ENCODE measurements around the gene SCO1. TPM values are rescaled to one million over a fixed set of nuclear protein-coding genes. Genes with fewer than 3 reads are reported as not detected.

SCO1 gene
- total and polyA plus RNA-seq, 7 donors, result 12.2 to 37.5 (median 22.1) TPM

DNA sequence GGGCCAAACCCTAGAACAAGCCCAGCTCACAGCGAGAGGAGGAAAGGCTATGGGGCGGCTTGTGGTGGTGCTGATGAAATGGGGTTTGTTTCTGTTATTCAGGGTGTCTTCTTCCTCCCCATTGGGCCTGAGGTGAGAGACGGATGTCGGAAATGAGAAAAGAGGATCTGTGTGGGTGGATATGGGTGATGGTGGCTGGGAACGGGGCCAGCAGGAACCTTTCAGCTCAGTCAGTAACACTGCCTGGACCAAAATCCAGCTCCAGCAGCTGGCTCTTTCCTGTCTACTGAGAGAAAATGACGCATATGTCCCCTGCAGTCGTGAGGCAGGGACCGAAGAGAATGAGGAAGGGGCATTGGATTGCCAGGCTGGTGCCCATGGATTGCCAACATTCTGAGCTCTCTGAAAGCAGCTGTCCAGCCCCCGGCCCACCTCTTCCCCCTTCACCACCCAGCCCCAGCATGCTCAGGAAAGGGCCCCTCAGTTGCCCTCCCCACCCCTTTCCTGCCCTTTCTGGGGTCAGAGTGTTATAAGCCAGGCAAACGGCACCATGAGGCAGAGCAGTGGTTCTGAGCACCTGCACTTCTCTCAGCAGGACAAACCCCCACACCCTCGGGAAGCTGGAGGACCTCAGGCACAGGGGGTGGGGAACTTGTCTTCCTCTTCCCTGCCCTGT is 44.2 kb downstream of the SCO1 start:
- Histone ChIP-seq H3K4me3 (no peak overlapping the region), H3K27ac (no peak overlapping the region), H3K4me1 (no peaks in the 10 kb centered on the region), H3K36me3 (peaks cover 0 to 3% (median 0%) of the 10 kb centered on the region in 4 donors), H3K27me3 (no peaks in the 10 kb centered on the region), H3K9me3 (no peaks in the 10 kb centered on the region)
- no peak for DNase-seq
- no peak for TF ChIP-seq EP300 (IDR thresholded peaks at IDR 0.05)
- no peak for TF ChIP-seq POLR2A (IDR thresholded peaks at IDR 0.05)
- TF ChIP-seq POLR2AphosphoS5 (IDR thresholded peaks at IDR 0.05), result no peak
- WGBS, 2 donors, result 51 to 83% methylated on average over 11 of the region's 11 CpGs
- intact Hi-C loops (cut with DNase I), result no loop called here

DNA sequence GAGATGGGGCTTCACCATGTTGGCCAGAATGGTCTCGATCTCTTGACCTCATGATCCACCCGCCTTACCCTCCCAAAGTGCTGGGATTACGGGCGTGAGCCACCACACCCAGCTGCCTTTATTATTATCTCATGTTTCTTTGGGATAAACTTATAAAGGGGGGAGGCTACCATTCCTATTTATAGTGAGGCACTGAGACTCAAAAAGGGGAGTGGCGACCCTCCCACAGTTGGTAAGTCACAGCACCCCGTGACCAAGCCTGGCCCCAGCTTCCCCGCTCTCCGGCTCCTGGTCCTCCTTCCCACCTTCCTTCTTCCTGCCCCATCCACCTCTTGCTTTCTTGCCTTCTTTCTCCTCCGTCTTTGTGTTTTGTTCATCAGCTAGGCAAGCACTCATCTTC is 45.4 kb downstream of the SCO1 start:
- WGBS, 2 donors, result 70 to 85% methylated on average over 9 of the region's 9 CpGs
- H3K36me3 ChIP-seq, result peaks cover 0 to 3% (median 0%) of the 10 kb centered on the region in 4 donors
- H3K9me3 ChIP-seq, result no peaks in the 10 kb centered on the region
- DNase-seq, result no peak
- no peaks in the 10 kb centered on the region for H3K27me3 ChIP-seq
- TF ChIP-seq, protein P1, sequence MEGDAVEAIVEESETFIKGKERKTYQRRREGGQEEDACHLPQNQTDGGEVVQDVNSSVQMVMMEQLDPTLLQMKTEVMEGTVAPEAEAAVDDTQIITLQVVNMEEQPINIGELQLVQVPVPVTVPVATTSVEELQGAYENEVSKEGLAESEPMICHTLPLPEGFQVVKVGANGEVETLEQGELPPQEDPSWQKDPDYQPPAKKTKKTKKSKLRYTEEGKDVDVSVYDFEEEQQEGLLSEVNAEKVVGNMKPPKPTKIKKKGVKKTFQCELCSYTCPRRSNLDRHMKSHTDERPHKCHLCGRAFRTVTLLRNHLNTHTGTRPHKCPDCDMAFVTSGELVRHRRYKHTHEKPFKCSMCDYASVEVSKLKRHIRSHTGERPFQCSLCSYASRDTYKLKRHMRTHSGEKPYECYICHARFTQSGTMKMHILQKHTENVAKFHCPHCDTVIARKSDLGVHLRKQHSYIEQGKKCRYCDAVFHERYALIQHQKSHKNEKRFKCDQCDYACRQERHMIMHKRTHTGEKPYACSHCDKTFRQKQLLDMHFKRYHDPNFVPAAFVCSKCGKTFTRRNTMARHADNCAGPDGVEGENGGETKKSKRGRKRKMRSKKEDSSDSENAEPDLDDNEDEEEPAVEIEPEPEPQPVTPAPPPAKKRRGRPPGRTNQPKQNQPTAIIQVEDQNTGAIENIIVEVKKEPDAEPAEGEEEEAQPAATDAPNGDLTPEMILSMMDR (IDR thresholded peaks at IDR 0.05), result no peak
- no peak for TF ChIP-seq POLR2AphosphoS5 (IDR thresholded peaks at IDR 0.05)
- no peak for TF ChIP-seq EP300 (IDR thresholded peaks at IDR 0.05)
- no peak for TF ChIP-seq POLR2A (IDR thresholded peaks at IDR 0.05)
- no peaks in the 10 kb centered on the region for H3K4me1 ChIP-seq
- H3K4me3 ChIP-seq, result no peak overlapping the region
- H3K27ac ChIP-seq, result no peak overlapping the region
- intact Hi-C loops (cut with DNase I), result no loop called here

DNA sequence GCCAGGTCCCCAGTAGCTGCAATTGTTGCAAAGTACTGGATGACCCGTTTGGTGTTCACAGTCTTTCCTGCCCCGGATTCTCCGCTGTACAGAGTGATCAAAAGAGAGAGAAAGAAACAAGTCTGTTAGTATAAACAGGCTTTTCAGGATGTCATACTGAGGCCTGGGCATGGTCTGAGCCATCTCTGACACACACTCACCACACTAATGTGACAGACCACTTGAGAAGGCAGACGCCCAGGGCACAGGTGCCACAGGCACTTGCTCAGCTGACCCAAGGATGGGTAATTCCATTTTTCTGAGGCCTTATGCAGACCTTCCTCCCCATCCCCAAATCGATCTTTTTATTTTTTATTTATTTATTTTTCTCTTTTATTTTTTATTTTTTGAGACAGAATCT is 47.7 kb downstream of the SCO1 start:
- Histone ChIP-seq H3K36me3 (peaks cover 0 to 10% (median 3%) of the 10 kb centered on the region in 4 donors), H3K9me3 (no peaks in the 10 kb centered on the region), H3K27me3 (no peaks in the 10 kb centered on the region), H3K4me1 (peaks cover 0 to 5% (median 0%) of the 10 kb centered on the region in 4 donors), H3K27ac (no peak overlapping the region), H3K4me3 (no peak overlapping the region)
- TF ChIP-seq POLR2A (IDR thresholded peaks at IDR 0.05), result no peak
- TF ChIP-seq, protein P1 (IDR thresholded peaks at IDR 0.05), result no peak
- TF ChIP-seq EP300 (IDR thresholded peaks at IDR 0.05), result no peak
- TF ChIP-seq POLR2AphosphoS5 (IDR thresholded peaks at IDR 0.05), result no peak
- WGBS, 2 donors, result 91 to 95% methylated on average over 5 of the region's 5 CpGs
- no peak for DNase-seq
- intact Hi-C loops (cut with DNase I), result no loop called here

DNA sequence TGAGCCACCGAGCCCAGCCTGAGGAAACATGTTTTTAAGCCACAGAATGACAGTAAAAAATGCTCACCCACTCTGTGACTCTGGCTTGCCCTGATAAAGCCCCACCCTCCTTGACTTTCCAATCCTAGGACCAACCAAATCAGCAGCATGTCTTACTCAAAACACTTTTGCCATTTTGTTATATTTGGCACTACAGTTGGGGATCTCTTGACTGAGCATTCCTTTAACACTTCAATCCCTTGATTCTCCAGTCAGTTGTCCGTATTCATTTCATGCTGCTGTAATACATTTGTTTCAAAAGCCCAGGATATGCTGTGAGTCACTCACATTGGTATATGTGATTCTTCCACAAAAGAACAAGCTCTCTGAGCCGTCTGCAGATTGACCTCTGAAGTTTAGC is 48.4 kb downstream of the SCO1 start:
- intact Hi-C loops (cut with DNase I), result no loop called here

DNA sequence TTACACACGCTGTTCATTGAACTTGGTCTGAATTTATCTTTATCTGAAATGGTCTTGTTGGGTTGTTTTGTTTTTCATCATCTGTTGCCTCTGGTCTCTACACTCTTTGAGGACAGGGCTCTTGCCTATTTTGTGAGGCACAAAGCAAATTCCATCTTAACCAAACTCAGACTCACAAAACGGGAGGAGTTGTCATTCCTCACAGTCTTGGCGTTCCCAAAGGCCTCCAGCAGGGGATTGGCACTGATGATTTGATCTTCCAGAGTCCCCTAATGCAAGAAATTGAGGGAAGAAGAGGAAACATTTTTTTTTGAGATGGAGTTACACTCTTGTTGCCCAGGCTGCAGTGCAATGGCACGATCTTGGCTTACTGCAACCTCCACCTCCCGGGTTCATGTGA is 49.0 kb downstream of the SCO1 start:
- Histone ChIP-seq H3K27ac (no peak overlapping the region), H3K27me3 (no peaks in the 10 kb centered on the region), H3K4me3 (no peak overlapping the region), H3K36me3 (peaks cover 0 to 14% (median 3%) of the 10 kb centered on the region in 4 donors), H3K4me1 (peaks cover 0 to 5% (median 0%) of the 10 kb centered on the region in 4 donors), H3K9me3 (no peaks in the 10 kb centered on the region)
- intact Hi-C loops (cut with DNase I), result no loop called here
- no peak for DNase-seq
- TF ChIP-seq POLR2AphosphoS5 (IDR thresholded peaks at IDR 0.05) (no peak), POLR2A (IDR thresholded peaks at IDR 0.05) (no peak), EP300 (IDR thresholded peaks at IDR 0.05) (no peak)
- TF ChIP-seq, protein P1 (IDR thresholded peaks at IDR 0.05), result no peak
- WGBS, 2 donors, result 95 to 96% methylated on average over 5 of the region's 5 CpGs

More for the DNA sequence above, 48.4 kb downstream of the SCO1 start:
- no peak overlapping the region for H3K4me3 ChIP-seq
- 84 to 89% methylated on average over 3 of the region's 3 CpGs for WGBS, 2 donors
- TF ChIP-seq EP300 (IDR thresholded peaks at IDR 0.05) (no peak), POLR2AphosphoS5 (IDR thresholded peaks at IDR 0.05) (no peak), POLR2A (IDR thresholded peaks at IDR 0.05) (no peak)
- TF ChIP-seq, protein P1 (IDR thresholded peaks at IDR 0.05), result no peak
- peaks cover 0 to 14% (median 3%) of the 10 kb centered on the region in 4 donors for H3K36me3 ChIP-seq
- peaks cover 0 to 5% (median 0%) of the 10 kb centered on the region in 4 donors for H3K4me1 ChIP-seq
- DNase-seq, result no peak
- H3K27ac ChIP-seq, result no peak overlapping the region
- no peaks in the 10 kb centered on the region for H3K9me3 ChIP-seq
- no peaks in the 10 kb centered on the region for H3K27me3 ChIP-seq

Measured in sigmoid colon (tissue), 7 donors.